GM18909 (cell line): Measurements from ENCODE around the gene GPC6.

Experiments used
- ATAC-seq: cut with Tn5 transposase; IDR thresholded peaks from one replicate; pipeline ENCODE4 v1.9.1; 2021; ENCODE audit warnings: mild to moderate bottlenecking; ENCODE audit not compliant: unreplicated experiment, poor library complexity

GPC6 gene

DNA sequence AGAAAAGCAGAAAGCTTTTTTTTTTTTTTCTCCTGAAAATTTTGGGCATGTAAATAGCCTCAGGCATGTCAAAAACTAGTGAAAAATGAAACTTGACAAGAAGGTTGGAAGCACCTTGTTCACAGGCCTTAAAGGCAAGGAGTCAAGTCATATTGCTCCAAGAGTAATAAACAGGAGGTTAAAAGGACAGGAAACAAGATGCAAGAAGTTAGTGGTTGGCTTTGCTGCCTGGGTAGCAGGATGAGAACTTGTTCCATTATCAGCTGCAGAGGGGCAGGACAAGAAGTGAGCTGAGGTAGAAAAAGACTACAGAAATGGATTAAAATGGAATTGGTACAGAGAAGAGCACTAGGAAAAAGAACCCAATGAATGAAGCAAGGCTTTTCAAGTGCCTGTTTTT lies 1010.3 kb downstream of the GPC6 start:
- ATAC-seq, result no peak

DNA sequence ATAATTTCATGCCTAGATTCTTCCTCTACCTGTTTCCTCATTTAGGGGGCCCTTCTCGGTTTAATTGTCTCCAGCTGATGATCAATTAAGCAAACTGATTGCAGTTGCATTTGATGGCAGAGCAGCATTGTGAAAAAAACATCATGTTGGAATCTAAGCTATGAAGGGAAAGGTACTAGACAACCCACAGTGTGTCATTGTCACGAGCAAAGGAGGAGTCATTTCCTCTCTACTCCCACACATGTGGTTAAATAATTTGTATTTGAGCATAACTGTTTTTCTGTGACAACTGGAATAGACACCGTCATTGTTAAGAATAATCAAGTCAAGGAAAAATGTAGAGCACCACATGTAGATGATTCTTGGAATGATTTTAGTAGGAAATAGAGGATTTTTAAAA lies 1012.5 kb downstream of the GPC6 start:
- ATAC-seq, result no peak

DNA sequence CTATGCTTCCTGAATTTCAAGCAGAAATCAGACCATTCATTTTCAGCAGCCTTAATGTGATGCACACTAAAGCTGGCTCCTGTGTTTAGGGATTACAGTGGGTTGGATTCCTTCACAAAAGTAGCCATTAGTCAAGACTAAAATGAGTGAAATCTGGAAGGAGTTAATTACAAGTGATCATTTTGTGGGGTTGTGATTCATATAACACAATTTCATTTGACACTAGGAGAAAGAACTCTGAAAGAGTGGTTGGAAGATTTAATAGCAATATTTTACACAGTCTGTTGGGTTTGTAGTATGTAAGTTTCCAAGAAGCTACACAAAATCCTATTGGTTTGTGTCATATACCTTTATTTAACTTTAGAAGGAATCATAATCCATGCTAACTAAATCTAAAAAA lies 1015.9 kb downstream of the GPC6 start:
- ATAC-seq, result no peak

GRCh38 chr13:94243551-94243950 lies 1016.9 kb downstream of the GPC6 start:
- no peak for ATAC-seq

DNA sequence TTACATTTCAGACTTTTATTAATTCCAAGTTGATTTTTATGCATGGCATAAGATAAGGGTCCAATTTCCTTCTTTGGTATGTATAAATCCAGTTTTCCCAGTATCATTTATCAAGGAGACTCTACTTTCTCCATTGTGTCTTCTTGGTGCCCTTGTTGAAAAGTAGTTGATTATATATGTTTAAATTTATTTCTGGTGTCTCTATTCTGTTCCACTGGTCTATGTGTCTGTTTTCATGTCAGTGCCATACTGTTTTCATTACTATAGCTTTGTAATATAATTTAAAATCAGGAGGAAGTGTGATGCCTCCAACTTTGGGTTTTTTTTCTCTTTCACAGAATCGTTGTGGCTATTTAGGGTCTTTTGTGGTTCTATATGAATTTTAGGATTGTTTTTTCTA lies 1019.9 kb downstream of the GPC6 start:
- no peak for ATAC-seq

DNA sequence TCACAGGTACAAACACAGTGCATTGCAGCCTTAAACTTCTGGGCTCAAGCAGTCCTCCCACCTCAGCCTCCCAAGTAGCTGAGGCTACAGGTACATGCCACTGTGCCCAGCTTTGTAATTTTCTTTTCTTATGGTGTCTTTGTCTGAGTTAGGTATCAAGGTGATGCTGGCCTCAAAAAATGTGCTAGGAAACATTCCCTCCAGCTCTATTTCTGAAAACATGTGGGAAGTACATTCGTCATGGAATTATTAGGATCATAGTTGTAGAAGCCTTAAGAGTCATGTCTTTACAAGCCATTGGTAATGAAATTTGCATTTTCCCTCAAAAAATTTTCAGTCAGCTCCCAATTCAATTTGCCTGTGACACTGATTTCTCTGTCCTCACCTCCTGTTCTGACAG lies 1021.3 kb downstream of the GPC6 start:
- no peak for ATAC-seq

- ATAC-seq, result no peak
These were observed 1022.0 kb downstream of the GPC6 start for GRCh38 chr13:94248454-94249228.

DNA sequence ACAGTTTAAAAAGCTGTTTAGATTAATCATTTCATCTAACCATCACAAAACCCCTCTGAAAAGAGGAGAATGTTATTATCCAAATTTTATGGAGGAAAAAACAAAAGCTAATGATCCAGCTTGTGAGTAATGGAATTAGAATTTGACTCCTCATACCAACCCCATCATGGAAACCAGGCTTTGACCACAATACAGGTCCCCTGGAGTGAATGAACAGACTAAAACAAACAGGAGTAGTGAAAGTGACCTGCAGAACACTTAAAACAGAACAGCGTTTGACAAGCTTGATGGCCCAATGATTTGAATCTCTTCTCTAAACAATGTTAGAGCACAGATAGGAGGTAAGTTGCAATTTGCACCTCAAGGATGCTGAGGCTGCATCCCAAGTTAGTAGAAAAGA lies 1022.9 kb downstream of the GPC6 start:
- no peak for ATAC-seq

- no peak for ATAC-seq
These were observed 1025.4 kb downstream of the GPC6 start for GRCh38 chr13:94251831-94252608.

DNA sequence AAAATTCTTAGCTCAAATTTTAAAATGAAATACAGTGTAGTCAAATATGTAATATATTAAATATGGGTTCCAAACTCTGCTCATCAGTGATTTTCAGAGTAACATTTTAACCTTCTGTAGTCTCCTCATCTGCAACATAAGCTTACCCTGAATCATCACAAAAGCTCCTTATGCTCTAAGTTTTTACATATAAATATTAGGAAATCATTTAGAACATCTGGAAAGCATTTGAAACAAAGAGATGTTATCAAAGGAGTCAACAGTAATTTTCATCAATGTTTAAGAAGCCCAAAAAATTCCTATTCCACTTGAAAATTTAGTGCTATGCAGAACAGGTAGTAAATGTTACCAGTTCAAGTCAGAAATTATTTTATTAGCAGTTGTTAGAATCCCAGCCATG lies 1028.1 kb downstream of the GPC6 start:
- no peak for ATAC-seq

- ATAC-seq, result no peak
These were observed 1030.1 kb downstream of the GPC6 start for GRCh38 chr13:94256721-94257120.

DNA sequence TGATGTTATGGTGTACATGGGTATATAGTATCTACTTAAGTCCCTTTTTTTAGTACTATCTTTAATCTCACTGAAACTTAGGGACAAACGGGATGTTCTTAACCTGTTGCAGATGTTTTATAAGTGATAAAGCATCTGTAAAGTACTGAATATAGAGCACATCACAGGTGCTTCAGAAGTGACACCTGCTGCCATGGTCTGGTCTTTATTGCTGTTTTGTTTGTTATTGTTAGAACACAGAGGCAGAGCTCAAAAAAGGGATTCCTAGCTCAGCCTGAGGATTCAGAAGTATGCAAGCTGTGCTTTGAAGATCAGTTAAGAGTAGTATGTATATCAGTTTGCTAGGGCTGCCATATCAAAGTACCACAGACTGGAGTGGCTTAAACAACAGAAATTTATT lies 1033.4 kb downstream of the GPC6 start:
- no peak for ATAC-seq

- no peak for ATAC-seq
These were observed 1034.6 kb downstream of the GPC6 start for GRCh38 chr13:94261163-94261562.

DNA sequence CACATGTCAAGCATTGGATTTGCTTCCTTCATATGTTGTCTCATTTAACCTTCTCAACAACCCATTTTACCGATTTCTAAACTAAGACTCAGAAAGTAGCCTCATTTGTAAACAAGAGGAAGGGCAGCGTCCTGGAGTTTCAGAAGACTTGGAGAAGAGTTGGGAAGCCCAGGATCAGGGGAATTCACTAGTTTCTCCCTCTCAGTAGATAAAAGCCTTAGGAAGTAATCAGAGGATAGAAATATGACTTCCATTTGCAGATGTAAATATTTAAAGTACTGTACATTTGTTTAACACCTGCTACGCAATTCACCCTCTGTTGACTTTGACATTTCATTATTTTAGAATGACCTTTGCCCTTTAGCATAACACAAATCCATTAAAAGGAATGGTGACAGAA lies 1036.4 kb downstream of the GPC6 start:
- ATAC-seq, result no peak

DNA sequence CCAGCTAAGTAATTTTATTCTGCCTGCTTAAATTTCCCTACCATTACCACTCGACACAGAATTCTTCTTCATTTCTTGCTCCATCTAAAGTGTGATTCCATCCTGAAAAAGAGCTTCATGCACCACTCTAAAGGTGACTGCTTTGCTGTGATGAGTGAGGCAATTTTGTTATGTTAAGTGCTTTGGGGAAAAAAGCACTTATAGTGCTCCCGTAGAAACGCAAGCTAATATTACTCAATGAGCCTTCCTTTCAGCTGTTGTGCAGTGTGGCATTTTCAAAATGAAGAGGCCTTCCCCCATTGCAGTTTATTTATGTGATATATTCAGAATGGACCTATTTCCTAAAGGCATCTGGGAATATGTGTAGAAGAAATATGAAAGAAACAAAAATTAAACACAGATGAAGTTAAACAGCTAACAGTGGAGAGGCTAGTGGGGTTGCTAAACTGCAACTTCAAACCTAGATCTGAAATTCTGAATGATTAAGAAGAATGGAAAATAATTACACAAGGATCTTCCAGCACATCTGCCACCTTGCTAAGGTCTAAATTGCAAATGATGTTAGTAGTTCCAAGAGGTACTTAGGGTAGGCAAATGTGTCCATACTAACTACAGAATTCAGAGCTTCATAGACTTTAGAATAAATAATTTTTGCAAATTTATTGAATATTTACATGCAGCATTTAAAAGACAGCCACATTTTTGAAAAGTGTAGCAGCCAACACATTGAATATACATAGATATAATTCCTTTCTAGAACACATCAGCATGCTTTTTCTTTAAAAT lies 1041.2 kb downstream of the GPC6 start:
- ATAC-seq, result no peak

DNA sequence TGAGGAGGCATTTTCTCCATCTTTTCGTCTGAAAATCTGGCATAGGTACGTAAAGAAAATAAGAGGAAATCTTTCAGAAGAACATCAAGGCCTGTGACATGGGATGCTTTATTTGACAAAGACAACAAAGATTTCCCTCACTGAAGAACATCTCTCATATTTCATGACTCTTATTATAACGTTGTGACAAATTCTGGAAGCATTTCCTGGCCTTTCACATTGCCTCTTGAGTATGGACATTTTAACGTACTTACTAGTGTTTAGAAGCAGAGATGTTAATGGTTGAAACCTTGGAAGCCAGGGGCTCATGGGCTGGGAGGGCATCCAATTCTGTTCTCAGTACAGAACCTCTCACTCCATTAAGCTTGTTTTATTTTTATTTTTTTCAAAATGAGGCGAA lies 1042.1 kb downstream of the GPC6 start:
- no peak for ATAC-seq

DNA sequence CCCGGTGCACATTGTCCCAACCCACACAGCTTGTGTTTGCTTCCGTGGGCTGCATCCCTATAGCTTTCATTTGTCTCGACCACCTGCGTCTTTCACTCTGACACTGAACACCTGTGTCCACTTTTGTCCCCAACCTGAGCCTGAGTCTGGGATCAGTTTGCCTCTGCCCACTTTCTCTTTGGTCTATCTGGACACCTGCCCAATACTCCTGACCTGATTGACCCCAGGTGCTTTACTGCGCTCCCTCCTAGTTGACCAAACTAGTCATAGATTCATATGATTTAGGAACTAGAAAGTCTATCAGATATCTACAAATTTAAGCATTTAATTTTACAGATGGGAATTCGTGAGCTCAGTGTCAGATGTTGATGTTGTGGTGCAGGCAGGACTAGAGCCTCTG lies 1043.0 kb downstream of the GPC6 start:
- ATAC-seq, result no peak

- no peak for ATAC-seq
These were observed 1043.9 kb downstream of the GPC6 start for GRCh38 chr13:94270556-94270955.

DNA sequence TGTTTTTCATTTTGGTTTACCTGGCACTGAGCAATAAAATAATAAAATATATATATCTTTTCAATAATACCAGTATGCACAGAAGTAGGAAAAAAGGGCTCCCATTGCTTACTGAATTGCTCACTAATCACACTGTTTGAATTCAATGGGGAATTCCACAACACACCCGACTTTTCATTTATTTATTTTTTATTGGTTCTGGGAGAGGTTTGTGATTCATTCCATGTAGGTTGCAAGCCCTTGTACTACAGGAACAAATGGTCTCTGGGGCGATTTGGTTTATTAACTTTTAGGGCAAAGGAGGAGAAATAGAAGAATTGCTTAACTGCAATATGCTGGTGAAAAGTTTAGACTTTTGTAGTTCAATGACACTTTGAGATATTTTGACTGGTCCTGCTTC lies 1045.4 kb downstream of the GPC6 start:
- ATAC-seq, result no peak

- ATAC-seq, result no peak
These were observed 1053.7 kb downstream of the GPC6 start for GRCh38 chr13:94280349-94280748.

- no peak for ATAC-seq
These were observed 1054.2 kb downstream of the GPC6 start for GRCh38 chr13:94280845-94281244.
